ENCODE results near the gene CRYBB1. TPM values are rescaled to one million over a fixed set of nuclear protein-coding genes. Genes with fewer than 3 reads are reported as not detected.

CRYBB1 gene
- total and polyA plus RNA-seq, 3 experiments from 2014 or later, result not detected

GRCh38 chr22:26610072-26610958, 7.5 kb downstream of the CRYBB1 start:
- Mint-ChIP-seq H3K36me3 (no peaks in the 10 kb centered on the region), H3K9me3 (no peaks in the 10 kb centered on the region), H3K4me1 (peaks cover 25 to 44% (median 31%) of the 10 kb centered on the region in 3 donors), H3K4me3 (peak overlapping the region in 6 of 7 donors; percentile 67 to 89 (median 77)), H3K27me3 (peaks cover 0 to 1% of the 10 kb centered on the region in 2 donors), H3K27ac (peak overlapping the region; percentile 57 to 95 (median 90))
- Histone ChIP-seq H3K27me3 (ENCODE audit: insufficient read depth, low read length, poor library complexity, severe bottlenecking) (no peaks in the 10 kb centered on the region), H3K9me3 (ENCODE audit: low read length) (no peaks in the 10 kb centered on the region), H3K4me1 (ENCODE audit: insufficient read depth, low read length) (peaks cover 24% of the 10 kb centered on the region), H3K4me3 (ENCODE audit: low read length) (no peak overlapping the region), H3K36me3 (ENCODE audit: insufficient read depth, low read length) (no peaks in the 10 kb centered on the region), H3K27ac (ENCODE audit: low read depth, low read length) (no peak overlapping the region)
- ChIA-PET CTCF (interaction anchor here (0.7 to 1.1 kb wide), 2 partner anchors 13 to 32 kb away, joined by 3 to 4 read pairs; no protein-coding TSS in a partner anchor), POLR2A (interaction anchor here (0.9 to 1.3 kb wide), 5 partner anchors 13 to 31 kb away, joined by 3 to 6 read pairs (median 4); no protein-coding TSS in a partner anchor)
- peak in 4 of 5 donors; percentile 13 to 70 (median 34) for DNase-seq

GRCh38 chr22:26609287-26609686, 8.5 kb downstream of the CRYBB1 start:
- Mint-ChIP-seq H3K9me3 (no peaks in the 10 kb centered on the region), H3K4me3 (peak overlapping the region in 4 of 7 donors; percentile 2 to 79 (median 40)), H3K27ac (peak overlapping the region in 6 of 8 donors; percentile 0 to 93 (median 20)), H3K27me3 (peaks cover 0 to 1% of the 10 kb centered on the region in 2 donors), H3K36me3 (no peaks in the 10 kb centered on the region), H3K4me1 (peaks cover 33 to 48% (median 33%) of the 10 kb centered on the region in 3 donors)
- ChIA-PET CTCF (no interaction called here), POLR2A (no interaction called here)
- no peak overlapping the region for H3K4me3 ChIP-seq (ENCODE audit: low read length)
- H3K4me1 ChIP-seq (ENCODE audit: insufficient read depth, low read length), result peaks cover 25% of the 10 kb centered on the region
- H3K9me3 ChIP-seq (ENCODE audit: low read length), result no peaks in the 10 kb centered on the region
- no peaks in the 10 kb centered on the region for H3K27me3 ChIP-seq (ENCODE audit: insufficient read depth, low read length, poor library complexity, severe bottlenecking)
- DNase-seq, result no peak
- no peak overlapping the region for H3K27ac ChIP-seq (ENCODE audit: low read depth, low read length)
- no peaks in the 10 kb centered on the region for H3K36me3 ChIP-seq (ENCODE audit: insufficient read depth, low read length)

- H3K27ac Mint-ChIP-seq, result no peak overlapping the region
- CTCF ChIA-PET, result interaction anchor here (0.8 to 1.1 kb wide), 2 partner anchors 13 to 34 kb away, joined by 3 to 4 read pairs; no protein-coding TSS in a partner anchor
- peaks cover 38 to 49% (median 39%) of the 10 kb centered on the region in 3 donors for H3K4me1 Mint-ChIP-seq
- H3K27me3 Mint-ChIP-seq, result peaks cover 0 to 1% of the 10 kb centered on the region in 2 donors
- no peak overlapping the region for H3K4me3 Mint-ChIP-seq
- Histone ChIP-seq H3K4me1 (ENCODE audit: insufficient read depth, low read length) (peaks cover 29% of the 10 kb centered on the region), H3K9me3 (ENCODE audit: low read length) (no peaks in the 10 kb centered on the region), H3K36me3 (ENCODE audit: insufficient read depth, low read length) (no peaks in the 10 kb centered on the region), H3K27ac (ENCODE audit: low read depth, low read length) (no peak overlapping the region), H3K4me3 (ENCODE audit: low read length) (no peak overlapping the region), H3K27me3 (ENCODE audit: insufficient read depth, low read length, poor library complexity, severe bottlenecking) (no peaks in the 10 kb centered on the region)
- no peak for DNase-seq
- no peaks in the 10 kb centered on the region for H3K9me3 Mint-ChIP-seq
- H3K36me3 Mint-ChIP-seq, result no peaks in the 10 kb centered on the region
- POLR2A ChIA-PET, result interaction anchor here (0.5 to 1.8 kb wide), 2 partner anchors 14 to 17 kb away, joined by 3 to 5 read pairs; no protein-coding TSS in a partner anchor
Measured at GRCh38 chr22:26608129-26608528, 9.7 kb downstream of the CRYBB1 start.

GRCh38 chr22:26606611-26607010, 11.2 kb downstream of the CRYBB1 start:
- peaks cover 36 to 47% (median 39%) of the 10 kb centered on the region in 3 donors for H3K4me1 Mint-ChIP-seq
- H3K4me3 ChIP-seq (ENCODE audit: low read length), result no peak overlapping the region
- ChIA-PET POLR2A (interaction anchor here (0.7 to 1.8 kb wide), 2 partner anchors 10 to 13 kb away, joined by 4 to 5 read pairs; no protein-coding TSS in a partner anchor), CTCF (interaction anchor here (0.8 to 1.4 kb wide), 3 partner anchors 10 to 104 kb away, joined by 3 to 4 read pairs (median 3); no protein-coding TSS in a partner anchor)
- H3K36me3 ChIP-seq (ENCODE audit: insufficient read depth, low read length), result no peaks in the 10 kb centered on the region
- H3K27ac Mint-ChIP-seq, result no peak overlapping the region
- no peaks in the 10 kb centered on the region for H3K27me3 ChIP-seq (ENCODE audit: insufficient read depth, low read length, poor library complexity, severe bottlenecking)
- H3K36me3 Mint-ChIP-seq, result no peaks in the 10 kb centered on the region
- H3K9me3 Mint-ChIP-seq, result no peaks in the 10 kb centered on the region
- no peak for DNase-seq
- no peak overlapping the region for H3K4me3 Mint-ChIP-seq
- H3K27ac ChIP-seq (ENCODE audit: low read depth, low read length), result no peak overlapping the region
- no peaks in the 10 kb centered on the region for H3K9me3 ChIP-seq (ENCODE audit: low read length)
- H3K4me1 ChIP-seq (ENCODE audit: insufficient read depth, low read length), result peaks cover 29% of the 10 kb centered on the region
- H3K27me3 Mint-ChIP-seq, result peaks cover 0 to 1% of the 10 kb centered on the region in 2 donors

GRCh38 chr22:26604368-26604767, 13.5 kb downstream of the CRYBB1 start:
- Mint-ChIP-seq H3K27ac (peak overlapping the region in 2 of 8 donors; percentile 10 to 49), H3K9me3 (no peaks in the 10 kb centered on the region), H3K36me3 (no peaks in the 10 kb centered on the region), H3K4me1 (peaks cover 29 to 41% (median 33%) of the 10 kb centered on the region in 3 donors), H3K27me3 (peaks cover 0 to 1% of the 10 kb centered on the region in 2 donors), H3K4me3 (no peak overlapping the region)
- POLR2A ChIA-PET, result no interaction called here
- Histone ChIP-seq H3K4me3 (ENCODE audit: low read length) (no peak overlapping the region), H3K36me3 (ENCODE audit: insufficient read depth, low read length) (no peaks in the 10 kb centered on the region), H3K27ac (ENCODE audit: low read depth, low read length) (no peak overlapping the region), H3K4me1 (ENCODE audit: insufficient read depth, low read length) (peaks cover 13% of the 10 kb centered on the region), H3K27me3 (ENCODE audit: insufficient read depth, low read length, poor library complexity, severe bottlenecking) (no peaks in the 10 kb centered on the region), H3K9me3 (ENCODE audit: low read length) (no peaks in the 10 kb centered on the region)
- DNase-seq, result no peak
- CTCF ChIA-PET, result no interaction called here

GRCh38 chr22:26602127-26602526, 15.7 kb downstream of the CRYBB1 start:
- H3K4me1 ChIP-seq (ENCODE audit: insufficient read depth, low read length), result peaks cover 25% of the 10 kb centered on the region
- POLR2A ChIA-PET, result no interaction called here
- H3K27me3 ChIP-seq (ENCODE audit: insufficient read depth, low read length, poor library complexity, severe bottlenecking), result no peaks in the 10 kb centered on the region
- Mint-ChIP-seq H3K27ac (peak overlapping the region in 1 of 8 donors; percentile 61), H3K27me3 (no peaks in the 10 kb centered on the region), H3K4me1 (peaks cover 40 to 54% (median 46%) of the 10 kb centered on the region in 3 donors), H3K4me3 (no peak overlapping the region), H3K9me3 (no peaks in the 10 kb centered on the region), H3K36me3 (no peaks in the 10 kb centered on the region)
- no peak for DNase-seq
- CTCF ChIA-PET, result no interaction called here
- no peak overlapping the region for H3K27ac ChIP-seq (ENCODE audit: low read depth, low read length)
- no peak overlapping the region for H3K4me3 ChIP-seq (ENCODE audit: low read length)
- H3K36me3 ChIP-seq (ENCODE audit: insufficient read depth, low read length), result no peaks in the 10 kb centered on the region
- no peaks in the 10 kb centered on the region for H3K9me3 ChIP-seq (ENCODE audit: low read length)

- H3K4me3 ChIP-seq (ENCODE audit: low read length), result no peak overlapping the region
- H3K4me1 Mint-ChIP-seq, result peaks cover 44 to 58% (median 50%) of the 10 kb centered on the region in 3 donors
- no peaks in the 10 kb centered on the region for H3K27me3 Mint-ChIP-seq
- H3K9me3 ChIP-seq (ENCODE audit: low read length), result no peaks in the 10 kb centered on the region
- H3K4me1 ChIP-seq (ENCODE audit: insufficient read depth, low read length), result peaks cover 29% of the 10 kb centered on the region
- no peaks in the 10 kb centered on the region for H3K27me3 ChIP-seq (ENCODE audit: insufficient read depth, low read length, poor library complexity, severe bottlenecking)
- H3K27ac Mint-ChIP-seq, result peak overlapping the region in 3 of 8 donors; percentile 61 to 83 (median 64)
- no peaks in the 10 kb centered on the region for H3K36me3 ChIP-seq (ENCODE audit: insufficient read depth, low read length)
- no peaks in the 10 kb centered on the region for H3K36me3 Mint-ChIP-seq
- H3K9me3 Mint-ChIP-seq, result no peaks in the 10 kb centered on the region
- POLR2A ChIA-PET, result no interaction called here
- CTCF ChIA-PET, result no interaction called here
- DNase-seq, result no peak
- no peak overlapping the region for H3K4me3 Mint-ChIP-seq
- no peak overlapping the region for H3K27ac ChIP-seq (ENCODE audit: low read depth, low read length)
Measured at GRCh38 chr22:26601726-26602125, 16.1 kb downstream of the CRYBB1 start.

- no peak for DNase-seq
- H3K36me3 ChIP-seq (ENCODE audit: insufficient read depth, low read length), result no peaks in the 10 kb centered on the region
- H3K9me3 ChIP-seq (ENCODE audit: low read length), result no peaks in the 10 kb centered on the region
- Mint-ChIP-seq H3K9me3 (no peaks in the 10 kb centered on the region), H3K36me3 (no peaks in the 10 kb centered on the region), H3K27me3 (no peaks in the 10 kb centered on the region), H3K4me1 (peaks cover 49 to 70% (median 55%) of the 10 kb centered on the region in 3 donors), H3K4me3 (peak overlapping the region in 1 of 7 donors; percentile 51), H3K27ac (peak overlapping the region in 5 of 8 donors; percentile 0 to 88 (median 78))
- H3K27ac ChIP-seq (ENCODE audit: low read depth, low read length), result no peak overlapping the region
- no peak overlapping the region for H3K4me3 ChIP-seq (ENCODE audit: low read length)
- no peaks in the 10 kb centered on the region for H3K27me3 ChIP-seq (ENCODE audit: insufficient read depth, low read length, poor library complexity, severe bottlenecking)
- H3K4me1 ChIP-seq (ENCODE audit: insufficient read depth, low read length), result peaks cover 39% of the 10 kb centered on the region
- ChIA-PET CTCF (no interaction called here), POLR2A (no interaction called here)
Measured at GRCh38 chr22:26599505-26599904, 18.3 kb downstream of the CRYBB1 start.

Data from CD8-positive, alpha-beta memory T cell (primary cell).